ENCODE measurements around the gene AR.

Gene AR, protein sequence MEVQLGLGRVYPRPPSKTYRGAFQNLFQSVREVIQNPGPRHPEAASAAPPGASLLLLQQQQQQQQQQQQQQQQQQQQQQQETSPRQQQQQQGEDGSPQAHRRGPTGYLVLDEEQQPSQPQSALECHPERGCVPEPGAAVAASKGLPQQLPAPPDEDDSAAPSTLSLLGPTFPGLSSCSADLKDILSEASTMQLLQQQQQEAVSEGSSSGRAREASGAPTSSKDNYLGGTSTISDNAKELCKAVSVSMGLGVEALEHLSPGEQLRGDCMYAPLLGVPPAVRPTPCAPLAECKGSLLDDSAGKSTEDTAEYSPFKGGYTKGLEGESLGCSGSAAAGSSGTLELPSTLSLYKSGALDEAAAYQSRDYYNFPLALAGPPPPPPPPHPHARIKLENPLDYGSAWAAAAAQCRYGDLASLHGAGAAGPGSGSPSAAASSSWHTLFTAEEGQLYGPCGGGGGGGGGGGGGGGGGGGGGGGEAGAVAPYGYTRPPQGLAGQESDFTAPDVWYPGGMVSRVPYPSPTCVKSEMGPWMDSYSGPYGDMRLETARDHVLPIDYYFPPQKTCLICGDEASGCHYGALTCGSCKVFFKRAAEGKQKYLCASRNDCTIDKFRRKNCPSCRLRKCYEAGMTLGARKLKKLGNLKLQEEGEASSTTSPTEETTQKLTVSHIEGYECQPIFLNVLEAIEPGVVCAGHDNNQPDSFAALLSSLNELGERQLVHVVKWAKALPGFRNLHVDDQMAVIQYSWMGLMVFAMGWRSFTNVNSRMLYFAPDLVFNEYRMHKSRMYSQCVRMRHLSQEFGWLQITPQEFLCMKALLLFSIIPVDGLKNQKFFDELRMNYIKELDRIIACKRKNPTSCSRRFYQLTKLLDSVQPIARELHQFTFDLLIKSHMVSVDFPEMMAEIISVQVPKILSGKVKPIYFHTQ

DNA sequence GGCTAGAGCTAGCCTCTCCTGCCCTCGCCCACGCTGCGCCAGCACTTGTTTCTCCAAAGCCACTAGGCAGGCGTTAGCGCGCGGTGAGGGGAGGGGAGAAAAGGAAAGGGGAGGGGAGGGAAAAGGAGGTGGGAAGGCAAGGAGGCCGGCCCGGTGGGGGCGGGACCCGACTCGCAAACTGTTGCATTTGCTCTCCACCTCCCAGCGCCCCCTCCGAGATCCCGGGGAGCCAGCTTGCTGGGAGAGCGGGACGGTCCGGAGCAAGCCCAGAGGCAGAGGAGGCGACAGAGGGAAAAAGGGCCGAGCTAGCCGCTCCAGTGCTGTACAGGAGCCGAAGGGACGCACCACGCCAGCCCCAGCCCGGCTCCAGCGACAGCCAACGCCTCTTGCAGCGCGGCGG lies at the start of gene AR:
Gene AR (plus strand): TSS at position 204 of the 400 bp plus-strand sequence. CDS start 1,126 bp downstream, outside the sequence.
- no peak for DNase-seq

DNA sequence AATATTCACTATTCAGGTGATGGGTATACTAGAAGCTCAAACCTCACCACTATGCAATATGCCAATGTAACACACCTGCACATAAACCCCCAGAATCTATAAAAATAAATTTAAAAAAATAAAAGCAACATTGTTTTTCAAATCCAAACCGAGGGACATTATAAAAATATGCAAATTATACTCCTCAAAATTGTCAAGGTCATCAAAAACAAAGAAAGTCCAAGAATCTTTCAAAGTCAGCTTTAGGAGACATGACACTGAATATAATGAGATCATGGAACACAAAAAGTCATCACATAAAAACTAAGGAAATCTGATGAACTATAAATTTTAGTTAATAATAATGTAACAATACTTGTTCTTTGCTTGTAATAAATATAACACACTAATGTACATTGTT lies 43.2 kb upstream of the AR start:
- no peak for DNase-seq

DNA sequence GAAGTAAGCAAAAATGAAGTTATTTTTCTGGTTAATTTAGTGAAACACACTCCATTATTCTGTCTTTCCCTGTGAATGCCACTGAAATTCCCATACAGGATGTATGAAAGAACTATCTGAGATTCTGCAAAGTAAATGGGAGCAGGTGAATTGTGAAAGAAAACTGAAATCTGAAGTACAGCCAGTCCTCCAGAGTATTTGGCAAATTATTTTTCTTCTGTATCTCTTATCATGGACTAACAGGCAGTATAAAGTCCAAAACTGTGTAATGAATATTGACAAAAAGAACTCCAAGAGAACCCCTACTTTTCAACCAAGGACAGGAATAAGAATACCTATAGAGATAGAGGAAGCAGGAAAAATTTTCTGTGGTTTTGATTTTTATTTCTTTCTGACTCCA lies 40.8 kb upstream of the AR start:
- no peak for DNase-seq

DNA sequence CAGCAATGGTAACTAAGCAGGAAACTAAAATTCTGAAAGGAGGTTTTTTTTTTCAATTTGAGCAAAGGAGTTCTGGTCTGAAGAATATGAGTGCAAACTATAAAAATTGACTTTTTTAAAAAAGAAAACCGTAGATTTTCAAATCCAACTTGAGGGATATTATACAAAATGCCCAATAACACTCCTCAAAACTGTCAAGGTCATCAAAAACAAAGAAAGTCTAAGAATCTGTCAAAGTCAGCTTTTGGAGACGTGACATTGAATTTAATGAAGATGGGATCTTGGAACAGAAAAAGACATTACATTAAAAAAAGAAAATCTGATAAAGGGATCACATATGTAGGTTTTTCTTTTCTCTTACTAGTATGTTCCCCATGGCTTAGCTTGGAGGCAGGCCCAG lies 40.4 kb upstream of the AR start:
- DNase-seq, result no peak

DNA sequence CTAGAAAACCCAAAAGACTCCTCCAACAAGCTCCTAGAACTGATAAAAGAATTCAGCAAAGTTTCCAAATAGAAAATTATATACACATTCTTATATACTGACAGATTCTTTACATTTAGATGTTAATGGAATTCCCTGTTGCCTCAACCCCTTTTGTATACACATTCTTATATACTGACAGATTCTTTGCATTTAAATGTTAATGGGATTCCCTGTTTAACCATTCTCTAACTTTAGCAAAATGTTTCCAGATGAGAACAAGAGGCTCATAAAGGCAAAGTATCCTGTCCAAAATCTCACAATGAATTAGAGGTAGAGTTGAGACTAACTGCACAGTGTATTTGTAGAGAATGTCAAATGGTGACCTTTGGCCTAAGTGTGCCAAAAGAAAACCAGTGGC lies 23.1 kb upstream of the AR start:
- DNase-seq, result no peak

DNA sequence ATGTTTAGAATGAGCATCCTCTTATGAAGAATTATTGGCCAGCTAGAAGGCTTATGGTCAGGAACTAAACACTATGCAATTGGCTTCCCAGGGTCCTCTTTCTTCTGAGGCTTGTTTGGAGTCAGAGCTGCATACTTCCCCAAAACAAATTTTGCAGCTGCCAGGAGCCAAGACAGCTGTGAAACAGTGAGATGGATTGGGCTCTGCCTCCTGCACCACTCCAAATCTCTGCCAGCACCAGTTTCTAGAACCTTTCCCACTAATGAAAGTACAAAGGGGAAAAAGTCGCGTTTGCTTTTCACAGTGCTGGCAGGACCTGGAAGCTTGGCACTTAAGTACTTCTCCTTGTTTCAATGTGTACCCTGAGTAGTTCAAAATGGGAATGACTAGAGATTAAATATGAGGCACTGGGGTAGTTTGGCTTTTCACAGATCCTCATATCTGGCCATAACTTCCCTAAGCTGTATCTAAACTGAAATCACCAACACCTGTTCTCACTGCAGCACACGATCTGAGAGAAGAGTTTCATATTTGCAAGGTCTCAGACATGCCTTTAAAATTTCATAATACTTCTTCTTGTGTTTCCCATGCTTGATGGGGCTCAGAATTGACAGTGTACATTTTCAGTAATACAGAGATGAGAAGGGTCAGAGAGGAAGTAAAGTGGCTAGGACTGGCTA lies 20.7 kb upstream of the AR start:
- no peak for DNase-seq

DNA sequence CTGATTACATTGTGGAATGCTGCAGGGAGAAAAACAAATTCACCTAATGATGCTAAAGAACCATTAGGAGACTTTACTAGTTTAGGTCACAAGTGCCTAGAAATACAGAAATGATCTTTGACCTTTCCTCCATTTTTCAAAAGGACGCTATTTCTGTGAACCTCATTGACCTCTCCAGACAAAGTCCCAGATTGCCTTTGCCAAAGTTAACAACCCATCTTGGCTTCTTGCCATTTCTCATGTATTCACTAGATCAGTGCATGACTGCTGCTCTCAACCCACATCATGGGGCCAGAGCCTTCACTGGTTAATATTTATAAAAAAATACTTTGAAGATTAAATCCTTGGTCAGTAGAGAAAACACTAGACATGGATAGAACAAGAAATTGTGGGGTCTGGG lies 19.9 kb upstream of the AR start:
- DNase-seq, result no peak

DNA sequence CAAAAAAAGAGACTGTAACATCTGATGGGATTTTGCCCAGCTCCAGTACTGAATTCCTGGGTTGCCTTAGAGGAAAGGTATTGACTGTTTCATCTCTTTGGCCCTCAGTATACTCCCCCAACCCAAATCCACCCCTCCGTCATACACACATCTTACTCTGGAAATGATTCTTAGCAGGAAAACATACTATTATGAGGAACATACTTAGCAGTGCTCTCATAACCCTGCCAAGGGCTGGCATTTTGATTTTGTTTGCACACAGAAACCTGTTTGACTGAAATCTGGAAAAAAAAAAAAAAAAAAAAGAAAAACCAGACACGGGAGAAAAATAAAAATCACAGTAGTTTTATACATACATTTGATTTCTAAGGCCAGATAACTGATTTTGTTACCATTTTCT lies 19.4 kb upstream of the AR start:
- DNase-seq, result no peak

DNA sequence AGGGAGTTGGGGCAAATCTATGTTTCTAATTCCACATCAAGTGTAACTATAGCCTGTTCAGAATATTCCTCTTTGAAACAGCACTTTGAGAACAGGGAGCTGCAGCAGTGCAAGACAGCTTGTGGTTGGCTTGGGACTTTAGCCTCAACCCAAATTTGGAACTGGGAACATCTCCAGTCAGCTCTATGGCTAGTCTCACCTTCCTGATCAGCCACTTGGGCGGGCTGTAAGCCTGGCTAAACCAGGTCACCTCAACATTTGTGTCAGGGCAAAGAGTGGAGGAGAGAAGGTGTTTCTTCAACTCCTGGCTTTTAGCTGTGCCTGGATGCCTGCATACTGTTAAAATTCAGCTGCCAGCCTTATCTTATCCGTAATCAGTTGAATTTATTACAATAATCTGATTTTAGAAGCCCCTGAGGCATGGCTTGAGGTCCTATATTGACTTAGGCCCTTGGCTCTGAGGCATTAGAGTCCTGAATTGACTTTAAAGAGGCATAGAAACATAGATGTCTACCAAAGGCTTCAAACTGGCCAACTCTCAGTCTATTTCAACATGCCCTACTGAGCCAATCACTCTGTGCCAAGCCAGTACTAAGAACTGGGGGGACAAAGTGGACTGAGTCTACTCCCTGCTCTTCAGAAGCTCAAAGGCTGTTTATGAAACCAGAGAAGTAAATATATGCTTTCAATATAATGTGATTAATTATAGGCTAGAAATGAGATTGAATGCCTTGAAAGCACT lies 18.7 kb upstream of the AR start:
- DNase-seq, result no peak

DNA sequence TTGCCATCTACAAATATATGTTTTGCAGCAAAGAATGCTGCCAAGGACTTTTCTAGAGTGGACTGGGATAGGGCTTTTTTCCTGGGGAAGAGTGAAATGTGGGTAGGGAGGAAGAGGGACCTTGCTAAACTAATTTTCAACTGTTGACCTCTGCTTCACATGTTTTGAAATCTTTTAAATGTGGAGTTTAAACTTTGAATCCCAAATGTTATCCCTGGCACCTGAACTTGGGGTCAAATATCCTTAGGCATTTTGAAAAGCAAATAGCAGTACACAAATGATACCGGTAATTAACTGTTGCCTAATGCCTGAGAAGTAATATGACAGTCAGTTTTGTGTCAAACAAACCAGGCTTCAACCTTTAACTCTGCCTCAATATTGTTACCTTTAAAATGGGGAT lies 7.3 kb upstream of the AR start:
- DNase-seq, result no peak

DNA sequence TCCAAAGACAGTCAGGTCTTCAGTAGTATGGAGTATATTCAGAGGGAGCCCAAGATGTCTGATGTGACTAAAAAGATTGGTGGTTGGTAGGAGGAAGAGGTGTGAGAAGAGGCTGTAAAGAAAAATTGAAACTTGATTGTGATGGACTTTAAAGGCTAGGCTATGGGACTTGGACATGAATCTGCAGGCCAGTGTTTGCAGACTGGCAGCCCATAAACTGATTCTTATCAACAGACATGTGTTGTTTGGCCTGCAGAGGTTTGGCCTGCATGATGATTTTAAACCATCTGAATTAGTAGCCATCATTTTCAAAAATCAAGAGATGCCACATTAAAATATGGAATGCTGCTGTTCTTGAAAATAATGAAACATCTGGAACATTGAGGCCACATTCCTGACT lies 5.4 kb upstream of the AR start:
- DNase-seq, result no peak

DNA sequence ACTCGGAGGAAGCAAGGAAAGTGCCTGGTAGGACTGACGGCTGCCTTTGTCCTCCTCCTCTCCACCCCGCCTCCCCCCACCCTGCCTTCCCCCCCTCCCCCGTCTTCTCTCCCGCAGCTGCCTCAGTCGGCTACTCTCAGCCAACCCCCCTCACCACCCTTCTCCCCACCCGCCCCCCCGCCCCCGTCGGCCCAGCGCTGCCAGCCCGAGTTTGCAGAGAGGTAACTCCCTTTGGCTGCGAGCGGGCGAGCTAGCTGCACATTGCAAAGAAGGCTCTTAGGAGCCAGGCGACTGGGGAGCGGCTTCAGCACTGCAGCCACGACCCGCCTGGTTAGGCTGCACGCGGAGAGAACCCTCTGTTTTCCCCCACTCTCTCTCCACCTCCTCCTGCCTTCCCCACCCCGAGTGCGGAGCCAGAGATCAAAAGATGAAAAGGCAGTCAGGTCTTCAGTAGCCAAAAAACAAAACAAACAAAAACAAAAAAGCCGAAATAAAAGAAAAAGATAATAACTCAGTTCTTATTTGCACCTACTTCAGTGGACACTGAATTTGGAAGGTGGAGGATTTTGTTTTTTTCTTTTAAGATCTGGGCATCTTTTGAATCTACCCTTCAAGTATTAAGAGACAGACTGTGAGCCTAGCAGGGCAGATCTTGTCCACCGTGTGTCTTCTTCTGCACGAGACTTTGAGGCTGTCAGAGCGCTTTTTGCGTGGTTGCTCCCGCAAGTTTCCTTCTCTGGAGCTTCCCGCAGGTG lies 637 bp downstream of the AR start:
- no peak for DNase-seq

DNA sequence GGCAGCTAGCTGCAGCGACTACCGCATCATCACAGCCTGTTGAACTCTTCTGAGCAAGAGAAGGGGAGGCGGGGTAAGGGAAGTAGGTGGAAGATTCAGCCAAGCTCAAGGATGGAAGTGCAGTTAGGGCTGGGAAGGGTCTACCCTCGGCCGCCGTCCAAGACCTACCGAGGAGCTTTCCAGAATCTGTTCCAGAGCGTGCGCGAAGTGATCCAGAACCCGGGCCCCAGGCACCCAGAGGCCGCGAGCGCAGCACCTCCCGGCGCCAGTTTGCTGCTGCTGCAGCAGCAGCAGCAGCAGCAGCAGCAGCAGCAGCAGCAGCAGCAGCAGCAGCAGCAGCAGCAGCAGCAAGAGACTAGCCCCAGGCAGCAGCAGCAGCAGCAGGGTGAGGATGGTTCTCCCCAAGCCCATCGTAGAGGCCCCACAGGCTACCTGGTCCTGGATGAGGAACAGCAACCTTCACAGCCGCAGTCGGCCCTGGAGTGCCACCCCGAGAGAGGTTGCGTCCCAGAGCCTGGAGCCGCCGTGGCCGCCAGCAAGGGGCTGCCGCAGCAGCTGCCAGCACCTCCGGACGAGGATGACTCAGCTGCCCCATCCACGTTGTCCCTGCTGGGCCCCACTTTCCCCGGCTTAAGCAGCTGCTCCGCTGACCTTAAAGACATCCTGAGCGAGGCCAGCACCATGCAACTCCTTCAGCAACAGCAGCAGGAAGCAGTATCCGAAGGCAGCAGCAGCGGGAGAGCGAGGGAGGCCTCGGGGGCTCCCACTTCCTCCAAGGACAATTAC lies 1.4 kb downstream of the AR start:
- no peak for DNase-seq

DNA sequence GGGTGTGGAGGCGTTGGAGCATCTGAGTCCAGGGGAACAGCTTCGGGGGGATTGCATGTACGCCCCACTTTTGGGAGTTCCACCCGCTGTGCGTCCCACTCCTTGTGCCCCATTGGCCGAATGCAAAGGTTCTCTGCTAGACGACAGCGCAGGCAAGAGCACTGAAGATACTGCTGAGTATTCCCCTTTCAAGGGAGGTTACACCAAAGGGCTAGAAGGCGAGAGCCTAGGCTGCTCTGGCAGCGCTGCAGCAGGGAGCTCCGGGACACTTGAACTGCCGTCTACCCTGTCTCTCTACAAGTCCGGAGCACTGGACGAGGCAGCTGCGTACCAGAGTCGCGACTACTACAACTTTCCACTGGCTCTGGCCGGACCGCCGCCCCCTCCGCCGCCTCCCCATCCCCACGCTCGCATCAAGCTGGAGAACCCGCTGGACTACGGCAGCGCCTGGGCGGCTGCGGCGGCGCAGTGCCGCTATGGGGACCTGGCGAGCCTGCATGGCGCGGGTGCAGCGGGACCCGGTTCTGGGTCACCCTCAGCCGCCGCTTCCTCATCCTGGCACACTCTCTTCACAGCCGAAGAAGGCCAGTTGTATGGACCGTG lies 2.2 kb downstream of the AR start:
- no peak for DNase-seq

DNA sequence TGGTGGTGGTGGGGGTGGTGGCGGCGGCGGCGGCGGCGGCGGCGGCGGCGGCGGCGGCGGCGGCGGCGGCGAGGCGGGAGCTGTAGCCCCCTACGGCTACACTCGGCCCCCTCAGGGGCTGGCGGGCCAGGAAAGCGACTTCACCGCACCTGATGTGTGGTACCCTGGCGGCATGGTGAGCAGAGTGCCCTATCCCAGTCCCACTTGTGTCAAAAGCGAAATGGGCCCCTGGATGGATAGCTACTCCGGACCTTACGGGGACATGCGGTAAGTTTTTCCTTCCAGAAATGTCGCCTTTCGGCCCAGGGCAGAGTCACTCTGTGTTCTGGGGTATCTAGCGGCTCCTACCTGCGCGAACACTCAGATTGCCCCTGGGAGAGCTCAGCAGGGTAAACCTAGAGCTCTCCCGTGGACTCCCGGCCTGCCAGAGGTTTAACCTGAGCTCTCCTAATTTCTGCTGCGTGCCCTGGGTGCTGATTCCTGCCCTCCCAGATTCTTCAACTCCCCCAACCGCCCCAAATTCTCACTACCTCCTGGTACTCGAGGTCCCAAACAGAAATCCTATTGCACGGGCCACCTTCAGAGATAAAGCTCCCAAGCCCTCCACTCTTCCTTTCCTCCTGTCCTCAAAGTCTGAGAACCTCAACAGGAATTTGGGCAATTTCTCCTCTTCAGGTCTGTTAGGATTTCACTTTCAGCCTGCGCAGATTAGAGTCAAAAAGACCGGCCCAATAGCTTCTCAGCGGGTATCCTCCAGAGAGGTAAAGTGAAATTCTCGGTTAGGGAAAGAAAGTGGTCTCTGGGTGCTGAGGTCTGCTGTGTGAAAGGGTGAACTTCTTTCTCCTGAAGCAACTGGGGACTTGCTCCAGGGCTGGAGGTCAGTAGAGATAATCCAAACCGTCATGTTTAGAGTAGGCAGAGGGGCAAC lies 2.9 kb downstream of the AR start:
- DNase-seq, result no peak

DNA sequence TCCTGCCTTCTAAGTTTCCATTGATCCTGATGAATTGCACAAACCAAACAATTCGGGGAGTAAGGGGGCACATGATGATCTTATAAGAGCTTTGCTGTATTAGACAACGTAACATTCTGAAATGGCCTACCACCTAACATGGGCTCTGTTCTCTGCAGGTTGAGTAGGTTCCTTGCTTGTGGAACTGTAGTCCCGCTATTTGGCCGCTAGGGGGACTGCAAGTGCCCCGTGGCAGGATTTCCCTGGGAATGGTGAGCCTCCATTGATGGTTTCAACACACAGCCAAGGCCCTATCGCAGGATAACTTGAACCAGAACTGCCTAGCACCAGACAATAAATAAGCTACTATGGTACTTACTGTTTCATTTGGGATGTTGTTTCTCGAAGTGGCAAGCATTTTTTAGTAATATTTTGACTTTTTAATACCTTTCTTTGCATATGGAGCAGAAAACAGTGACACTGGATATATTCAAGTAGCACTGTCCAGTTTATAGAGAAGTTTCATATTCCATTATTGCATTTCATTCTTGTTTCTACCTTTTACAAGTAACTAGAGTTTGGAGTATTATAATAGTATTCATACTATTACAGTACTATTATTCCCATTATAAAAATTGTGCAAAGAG lies 11.9 kb downstream of the AR start:
- DNase-seq, result no peak

DNA sequence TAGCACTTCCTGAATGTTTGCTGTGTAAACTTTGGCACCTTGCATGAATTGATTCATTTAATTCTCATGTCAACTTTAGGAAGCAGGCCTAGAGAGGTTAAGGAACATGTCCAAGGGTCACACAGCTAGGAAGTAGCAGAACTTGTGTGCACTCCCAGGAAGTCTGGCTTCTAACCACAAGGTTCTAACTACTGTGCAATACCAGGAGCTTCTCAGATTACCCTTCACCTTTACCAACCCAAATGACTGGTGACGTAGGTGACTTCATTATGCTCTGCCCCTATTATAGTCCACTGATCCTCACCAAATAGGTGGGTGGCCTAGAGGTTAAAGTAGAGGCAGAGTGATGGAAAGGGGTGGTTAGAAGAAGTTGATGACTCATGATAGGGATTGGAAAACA lies 14.4 kb downstream of the AR start:
- no peak for DNase-seq

DNA sequence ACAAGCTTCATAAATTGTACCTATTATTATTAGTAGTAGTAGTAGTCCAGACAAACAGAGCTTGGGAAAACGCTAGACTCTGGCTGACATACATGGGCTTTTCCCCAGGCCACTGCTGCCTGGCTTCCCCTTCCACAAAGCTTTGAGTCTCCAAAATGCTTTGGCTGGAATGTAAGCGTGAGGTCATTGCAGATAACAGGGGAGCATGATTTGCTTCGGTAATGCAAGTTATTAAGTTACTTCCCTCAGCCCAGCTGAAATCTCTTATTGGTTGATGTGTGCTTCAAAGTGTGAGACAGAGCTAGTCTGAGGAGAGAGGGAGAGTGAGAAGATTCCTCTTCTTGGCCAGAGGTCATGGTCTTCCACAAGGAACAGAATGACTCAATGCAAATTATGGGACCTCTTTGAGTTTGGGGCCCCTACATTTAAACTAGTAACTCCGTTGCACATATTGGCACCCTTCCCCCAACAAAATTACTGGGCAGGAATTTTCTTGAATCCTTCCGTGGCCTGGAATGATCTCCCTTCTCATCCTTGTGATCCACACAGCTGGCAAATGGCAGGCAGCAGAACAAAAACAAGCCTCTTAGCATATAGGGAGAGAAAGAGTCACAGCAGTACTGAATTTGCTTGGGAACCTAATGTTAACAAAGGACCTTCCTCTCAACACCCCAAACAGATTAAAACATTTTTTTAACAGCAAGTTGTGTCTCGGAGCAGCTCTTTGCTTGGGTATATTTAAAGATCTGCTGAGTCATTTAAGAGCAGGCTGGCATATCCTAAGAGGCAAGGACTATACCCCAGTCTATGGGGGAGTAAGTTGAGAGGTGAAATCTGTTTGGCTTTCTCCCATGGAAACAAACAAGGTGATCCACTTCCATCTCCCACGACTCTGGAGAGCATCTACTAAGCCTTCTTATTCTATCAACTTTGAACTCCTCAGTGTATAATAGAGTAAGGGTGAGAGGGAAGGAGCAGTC lies 19.9 kb downstream of the AR start:
- no peak for DNase-seq
